Measurements from ENCODE around the gene GATA6. TPM values are rescaled to one million over a fixed set of nuclear protein-coding genes. Genes with fewer than 3 reads are reported as not detected.

The GATA6 gene
- total and polyA plus RNA-seq, 2 of the 13 experiments (the other 11 are each of a cell fraction or from before 2014, with no cell fraction given) = 0.84 to 3.2 TPM

- TF ChIP-seq ZNF724P (CRISPR knock-in tag; IDR thresholded peaks at IDR 0.05; ENCODE audit: borderline replicate concordance) (no peak), TCF7L2 (IDR thresholded peaks at IDR 0.05; ENCODE audit: low read depth, low read length) (no peak), SRF (IDR thresholded peaks at IDR 0.05; ENCODE audit: low read depth, low read length) (no peak), EEA1 (CRISPR knock-in tag; IDR thresholded peaks at IDR 0.05; ENCODE audit: borderline replicate concordance) (no peak), ZNF883 (CRISPR knock-in tag; IDR thresholded peaks at IDR 0.05; ENCODE audit: not compliant biosample characterization) (no peak), ZNF646 (CRISPR knock-in tag; IDR thresholded peaks at IDR 0.05) (no peak), MXD1 (CRISPR knock-in tag; IDR thresholded peaks at IDR 0.05) (no peak), KDM4B (CRISPR knock-in tag; IDR thresholded peaks at IDR 0.05) (no peak), SMAD1 (CRISPR knock-in tag; IDR thresholded peaks at IDR 0.05; ENCODE audit: borderline replicate concordance, low read depth) (no peak), ZSCAN29 (CRISPR knock-in tag; conservative IDR thresholded peaks at IDR 0.05) (no peak), FOXC1 (CRISPR knock-in tag; IDR thresholded peaks at IDR 0.05; ENCODE audit: borderline replicate concordance) (no peak), RXRB (CRISPR knock-in tag; IDR thresholded peaks at IDR 0.05; ENCODE audit: borderline replicate concordance) (no peak), ZNF280B (CRISPR knock-in tag; IDR thresholded peaks at IDR 0.05; ENCODE audit: borderline replicate concordance) (no peak), PAX8 (CRISPR knock-in tag; IDR thresholded peaks at IDR 0.05; ENCODE audit: borderline replicate concordance) (no peak)
- Histone ChIP-seq H3K9ac (ENCODE audit: insufficient read depth, low read depth, low read length) (no peak overlapping the region), H4K20me1 (ENCODE audit: insufficient read depth, low read length) (no peaks in the 10 kb centered on the region), H3K4me2 (ENCODE audit: low read depth, low read length) (no peak overlapping the region), H3K4me3 (replicated peaks in 1 of 3; ENCODE audit: insufficient read depth in 1 of 3, low read depth in 2 of 3, low read length in 3 of 3) (no peak overlapping the region), H3K27me3 (ENCODE audit: control insufficient read depth in 1 of 2, insufficient read depth in 2 of 2, low read length in 2 of 2) (no peaks in the 10 kb centered on the region), H2AFZ (ENCODE audit: low read length) (no peak overlapping the region), H3K36me3 (replicated peaks in 1 of 2; ENCODE audit: control insufficient read depth in 1 of 2, insufficient read depth in 2 of 2, low read length in 2 of 2) (peaks cover 4 to 15% of the 10 kb centered on the region in 2 experiments; a peak in 2 of 5 replicates), H3K27ac (ENCODE audit: extremely low read length, insufficient read depth, low read length) (no peak overlapping the region), H3K79me2 (ENCODE audit: insufficient read depth, low read length) (no peaks in the 10 kb centered on the region), H3K4me1 (ENCODE audit: insufficient read depth, low read length) (no peaks in the 10 kb centered on the region), H3K9me3 (ENCODE audit: low read length) (no peaks in the 10 kb centered on the region)
- WGBS (ENCODE audit: low lambda C conversion rate) = 96% methylated on average over 4 of the region's 4 CpGs
- CTCF ChIA-PET (ENCODE audit: low intra/inter-chr PET ratio, low total read pairs) = no interaction called here
- no peak for FAIRE-seq
- BruUV-seq (replicated peaks) = no TSS peak
- POLR2A ChIA-PET = no interaction called here
- no peak for DNase-seq (ENCODE audit: low spot score)
- in situ Hi-C loops (cut with HindIII; ENCODE audit: extremely low pct_ligation_motif_present, low pct_unique_long_range_greater_than_20kb) (no loop called here), intact Hi-C loops (cut with micrococcal nuclease; ENCODE audit: unreplicated experiment) (no loop called here)
- no peak for ATAC-seq
Measured at GRCh38 chr18:22182884-22183697, 13.7 kb downstream of the GATA6 start.
